HG02571 (cell line): Measurements from ENCODE around the gene TIGAR.

Experiments used
- ATAC-seq: cut with Tn5 transposase; IDR thresholded peaks from one replicate; pipeline ENCODE4 v1.9.1; 2021; ENCODE audit warnings: mild to moderate bottlenecking, moderate library complexity; ENCODE audit not compliant: unreplicated experiment

Gene TIGAR

GRCh38 chr12:4320853-4321701 lies at the start of gene TIGAR:
Gene TIGAR, plus strand, starts transcription at chr12:4321213. Its CDS starts 59 bp downstream, at chr12:4321272.
- ATAC-seq, result peak; percentile 96

GRCh38 chr12:4271717-4272423 lies 49.1 kb upstream of the TIGAR start:
- ATAC-seq, result peak; percentile 53

DNA sequence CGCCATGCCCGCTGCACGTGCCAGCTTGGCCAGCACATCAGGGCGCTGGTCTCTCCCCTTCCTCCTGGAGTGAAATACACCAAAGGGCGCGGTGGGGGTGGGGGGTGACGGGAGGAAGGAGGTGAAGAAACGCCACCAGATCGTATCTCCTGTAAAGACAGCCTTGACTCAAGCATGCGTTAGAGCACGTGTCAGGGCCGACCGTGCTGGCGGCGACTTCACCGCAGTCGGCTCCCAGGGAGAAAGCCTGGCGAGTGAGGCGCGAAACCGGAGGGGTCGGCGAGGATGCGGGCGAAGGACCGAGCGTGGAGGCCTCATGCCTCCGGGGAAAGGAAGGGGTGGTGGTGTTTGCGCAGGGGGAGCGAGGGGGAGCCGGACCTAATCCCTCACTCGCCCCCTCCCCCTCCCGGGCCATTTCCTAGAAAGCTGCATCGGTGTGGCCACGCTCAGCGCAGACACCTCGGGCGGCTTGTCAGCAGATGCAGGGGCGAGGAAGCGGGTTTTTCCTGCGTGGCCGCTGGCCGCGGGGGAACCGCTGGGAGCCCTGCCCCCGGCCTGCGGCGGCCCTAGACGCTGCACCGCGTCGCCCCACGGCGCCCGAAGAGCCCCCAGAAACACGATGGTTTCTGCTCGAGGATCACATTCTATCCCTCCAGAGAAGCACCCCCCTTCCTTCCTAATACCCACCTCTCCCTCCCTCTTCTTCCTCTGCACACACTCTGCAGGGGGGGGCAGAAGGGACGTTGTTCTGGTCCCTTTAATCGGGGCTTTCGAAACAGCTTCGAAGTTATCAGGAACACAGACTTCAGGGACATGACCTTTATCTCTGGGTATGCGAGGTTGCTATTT lies 48.4 kb upstream of the TIGAR start:
- no peak for ATAC-seq

- no peak for ATAC-seq
Measured at GRCh38 chr12:4273273-4273651, 47.8 kb upstream of the TIGAR start.

DNA sequence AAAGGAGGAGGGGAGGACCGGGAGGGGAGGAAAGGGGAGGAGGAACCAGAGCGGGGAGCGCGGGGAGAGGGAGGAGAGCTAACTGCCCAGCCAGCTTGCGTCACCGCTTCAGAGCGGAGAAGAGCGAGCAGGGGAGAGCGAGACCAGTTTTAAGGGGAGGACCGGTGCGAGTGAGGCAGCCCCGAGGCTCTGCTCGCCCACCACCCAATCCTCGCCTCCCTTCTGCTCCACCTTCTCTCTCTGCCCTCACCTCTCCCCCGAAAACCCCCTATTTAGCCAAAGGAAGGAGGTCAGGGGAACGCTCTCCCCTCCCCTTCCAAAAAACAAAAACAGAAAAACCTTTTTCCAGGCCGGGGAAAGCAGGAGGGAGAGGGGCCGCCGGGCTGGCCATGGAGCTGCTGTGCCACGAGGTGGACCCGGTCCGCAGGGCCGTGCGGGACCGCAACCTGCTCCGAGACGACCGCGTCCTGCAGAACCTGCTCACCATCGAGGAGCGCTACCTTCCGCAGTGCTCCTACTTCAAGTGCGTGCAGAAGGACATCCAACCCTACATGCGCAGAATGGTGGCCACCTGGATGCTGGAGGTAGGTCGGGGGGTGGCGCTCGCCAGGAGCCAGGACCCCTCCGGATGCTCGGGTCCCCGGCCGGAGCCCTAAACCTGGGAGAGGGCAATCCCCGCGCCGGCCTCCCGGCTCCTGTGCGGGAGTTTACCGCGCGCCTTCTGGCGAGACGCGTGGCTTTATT lies 47.2 kb upstream of the TIGAR start, which contains the start of gene CCND2:
CCND2 (plus strand) TSS at position 111 of the 744 bp plus-strand sequence; CDS start at position 390, 279 bp downstream.
- no peak for ATAC-seq

DNA sequence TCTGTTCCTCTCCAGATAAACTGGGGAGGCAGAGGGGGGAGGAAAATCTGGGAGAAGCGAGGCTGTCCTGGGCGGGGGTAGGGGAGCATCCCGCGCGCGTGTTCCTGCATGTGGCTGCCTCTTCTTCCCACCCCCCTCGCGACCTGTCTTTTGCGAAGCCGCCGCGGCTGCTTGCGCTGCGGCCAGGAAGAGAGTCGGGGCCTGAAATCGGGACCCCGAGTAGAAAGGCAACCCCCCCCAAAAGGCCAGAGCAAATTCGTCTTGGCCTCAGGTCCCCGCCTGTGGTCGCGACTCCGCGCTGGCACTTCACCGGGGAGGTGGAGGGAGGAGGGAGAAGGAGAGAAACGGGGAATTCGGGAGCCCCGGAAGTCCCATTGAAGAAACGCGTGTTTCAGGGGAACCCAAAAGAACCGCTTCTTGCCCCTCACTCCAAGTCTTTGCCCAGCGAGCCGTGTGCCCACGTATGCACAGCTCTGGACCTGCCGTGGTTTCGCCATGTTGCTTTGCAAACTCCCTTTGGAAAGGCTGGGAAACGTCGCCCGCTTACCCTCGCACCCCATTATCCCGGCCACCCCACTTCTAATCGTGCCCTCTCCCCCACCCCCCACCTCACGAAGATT lies 46.5 kb upstream of the TIGAR start:
- no peak for ATAC-seq

DNA sequence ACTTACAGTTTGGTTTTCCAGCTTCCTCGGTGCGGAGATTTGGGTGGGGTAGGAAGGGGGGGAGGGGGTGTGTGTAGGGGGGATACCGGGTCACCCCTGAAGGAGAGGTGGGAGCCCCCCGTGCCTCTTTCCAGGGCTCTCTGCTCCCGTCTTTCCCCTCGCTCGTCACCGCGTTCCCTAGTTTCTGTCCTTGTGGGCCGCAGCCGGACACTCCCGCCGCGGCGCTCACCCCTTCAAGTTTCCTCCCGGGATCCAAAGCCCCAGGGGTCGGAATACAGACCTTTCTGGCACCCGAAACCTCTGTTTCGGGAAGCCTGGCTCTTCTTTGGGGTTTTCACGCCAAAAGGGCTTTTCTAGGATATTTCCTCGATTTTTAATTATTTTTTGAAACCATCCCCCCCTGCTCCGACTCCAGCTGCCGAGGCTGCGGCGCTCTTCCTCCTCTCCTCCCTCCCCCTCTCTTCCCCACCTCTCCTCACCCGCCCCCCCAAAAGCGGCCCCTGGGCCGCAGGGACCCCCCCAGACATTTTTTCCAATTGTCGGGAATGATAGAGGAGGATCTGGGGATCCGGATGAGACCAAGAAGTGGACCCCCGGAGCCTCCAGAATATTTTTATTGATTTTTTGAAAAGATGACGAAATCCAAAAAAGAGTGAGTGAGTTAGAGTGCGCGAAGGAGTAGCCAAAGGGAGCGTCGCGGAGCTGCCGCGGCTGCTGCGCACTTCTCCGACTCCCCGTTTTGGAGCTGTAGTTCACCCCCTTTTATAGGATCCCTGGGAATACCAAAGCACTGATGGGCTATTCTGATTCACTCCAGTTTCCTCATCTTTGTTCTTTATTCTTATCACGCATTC lies 45.8 kb upstream of the TIGAR start:
- no peak for ATAC-seq

- no peak for ATAC-seq
Measured at GRCh38 chr12:4275870-4276301, 45.1 kb upstream of the TIGAR start.

DNA sequence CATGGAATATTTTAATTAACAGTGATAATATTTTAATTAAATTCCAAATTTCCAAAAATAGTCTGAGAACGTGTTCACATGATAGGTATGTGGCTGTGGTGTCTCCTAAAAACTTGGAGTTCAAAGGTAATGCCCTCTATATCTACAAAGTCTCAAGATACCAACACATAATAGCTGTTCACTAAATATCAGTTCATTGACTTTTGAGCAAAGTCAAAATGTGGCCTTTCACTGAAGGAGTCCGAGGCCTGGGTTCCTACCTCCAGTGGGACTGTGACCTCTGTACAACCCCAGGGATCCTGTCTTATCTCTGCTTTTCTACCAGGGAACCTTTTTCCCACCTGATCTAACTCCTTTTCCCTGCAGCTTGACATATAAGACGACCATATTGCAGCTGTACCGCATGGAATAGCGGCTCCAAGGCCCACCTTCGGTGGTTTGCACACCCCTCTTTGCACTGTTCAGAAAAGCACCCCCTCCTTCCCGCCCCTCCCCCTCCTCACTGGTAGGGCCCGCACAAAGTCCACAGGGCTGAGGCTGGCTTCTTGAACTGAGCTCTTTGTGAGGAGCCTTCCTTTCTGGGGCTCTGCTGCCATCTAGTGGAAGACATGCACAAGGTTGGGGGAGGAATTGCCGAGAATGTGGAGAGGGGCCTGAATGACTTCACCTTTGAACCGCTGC lies 44.3 kb upstream of the TIGAR start:
- ATAC-seq, result no peak

GRCh38 chr12:4277205-4277543 lies 43.8 kb upstream of the TIGAR start:
- no peak for ATAC-seq

DNA sequence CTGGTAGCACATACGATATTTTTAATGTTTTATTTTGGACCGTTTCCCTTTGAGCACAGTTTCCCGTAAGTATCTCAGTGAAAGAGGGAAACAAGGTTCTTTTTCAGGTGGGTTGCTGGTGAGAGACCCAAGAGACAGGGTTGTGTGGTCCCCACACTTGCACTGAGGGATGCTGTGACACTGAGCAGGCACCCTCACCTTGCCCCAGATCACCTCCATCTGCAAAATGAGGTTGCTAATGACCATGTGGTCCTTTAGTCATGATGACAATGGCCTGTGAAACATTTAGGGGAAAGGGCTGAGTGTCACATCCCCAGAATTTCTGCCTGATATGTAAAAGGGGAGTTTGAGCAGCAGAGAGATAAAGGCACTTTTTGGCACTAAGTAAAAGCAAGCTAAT lies 43.2 kb upstream of the TIGAR start:
- ATAC-seq, result no peak

DNA sequence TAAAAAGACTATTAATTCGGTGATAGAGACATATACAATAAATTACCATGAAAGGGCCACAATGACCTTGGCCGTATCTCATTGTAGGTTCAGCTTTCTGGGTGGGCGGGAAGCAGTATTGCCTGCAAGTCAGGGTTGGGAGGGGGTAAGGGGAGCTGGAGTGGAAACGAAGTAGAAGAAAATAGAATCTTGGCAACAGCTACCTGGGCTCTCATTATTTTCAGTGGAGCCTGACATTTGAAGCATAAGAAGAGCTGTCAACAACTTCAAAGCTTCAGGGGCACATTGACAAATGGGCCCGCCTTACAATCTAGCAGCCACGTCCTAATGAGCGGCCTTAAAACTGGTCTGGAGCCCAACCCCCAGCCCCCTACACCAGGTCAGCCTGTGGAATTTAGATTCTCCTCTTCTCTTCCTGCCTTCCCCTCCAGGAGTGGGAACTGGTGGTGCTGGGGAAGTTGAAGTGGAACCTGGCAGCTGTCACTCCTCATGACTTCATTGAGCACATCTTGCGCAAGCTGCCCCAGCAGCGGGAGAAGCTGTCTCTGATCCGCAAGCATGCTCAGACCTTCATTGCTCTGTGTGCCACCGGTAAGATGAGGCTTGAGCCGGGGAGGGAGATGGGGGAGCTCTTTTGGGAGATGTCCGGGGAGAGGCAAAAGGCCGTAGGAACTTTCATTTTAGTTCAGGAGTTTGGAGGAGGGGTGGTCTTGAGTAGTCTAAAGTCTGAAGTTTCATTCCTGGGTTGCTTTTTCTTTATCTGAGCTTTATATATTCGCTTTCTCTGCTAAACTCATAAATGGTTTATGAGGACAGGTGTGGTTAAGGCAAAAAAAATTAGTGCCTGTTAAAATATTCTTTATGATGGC lies 42.5 kb upstream of the TIGAR start:
- ATAC-seq, result no peak

- no peak for ATAC-seq
Measured at GRCh38 chr12:4279198-4279690, 41.8 kb upstream of the TIGAR start.

DNA sequence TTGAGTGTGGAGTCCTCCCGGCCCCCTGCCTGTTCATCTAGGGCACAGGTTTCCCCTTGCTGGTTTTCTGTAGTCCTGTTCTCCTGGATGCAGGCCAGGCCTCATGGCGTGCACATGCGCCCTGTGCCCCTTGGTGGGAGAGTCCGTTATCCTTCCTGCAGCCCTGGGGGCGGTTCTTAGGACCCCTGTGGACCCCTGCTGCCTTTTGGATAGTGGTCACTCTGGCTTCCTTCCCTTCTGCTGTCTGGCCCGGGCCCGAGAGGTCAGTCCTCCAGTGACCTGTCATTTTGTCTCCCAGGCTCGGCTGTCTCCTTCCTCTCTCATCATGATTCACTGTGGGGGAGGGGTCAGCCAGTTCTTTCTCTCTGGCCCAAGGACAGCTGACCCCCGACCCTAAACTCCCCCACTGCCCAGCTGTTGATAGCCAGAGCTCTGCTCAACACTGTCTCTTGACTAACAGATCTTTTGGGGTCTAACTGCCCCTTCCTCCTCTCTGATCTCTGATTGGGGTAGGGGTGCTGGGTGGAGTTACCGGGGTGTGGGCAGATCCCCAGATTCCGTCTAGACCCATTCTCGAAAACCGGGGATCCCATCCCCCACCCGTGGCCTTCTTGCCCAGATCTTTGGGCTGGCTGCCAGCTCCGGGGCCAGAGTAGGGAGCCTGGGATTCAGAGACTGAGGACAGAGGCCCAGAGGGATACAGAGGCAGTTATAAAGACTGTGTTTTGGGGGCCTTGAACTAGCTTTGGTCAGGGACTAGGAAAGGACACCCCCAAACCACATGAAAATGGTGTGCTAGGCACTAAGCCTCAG lies 40.5 kb upstream of the TIGAR start:
- ATAC-seq, result no peak

DNA sequence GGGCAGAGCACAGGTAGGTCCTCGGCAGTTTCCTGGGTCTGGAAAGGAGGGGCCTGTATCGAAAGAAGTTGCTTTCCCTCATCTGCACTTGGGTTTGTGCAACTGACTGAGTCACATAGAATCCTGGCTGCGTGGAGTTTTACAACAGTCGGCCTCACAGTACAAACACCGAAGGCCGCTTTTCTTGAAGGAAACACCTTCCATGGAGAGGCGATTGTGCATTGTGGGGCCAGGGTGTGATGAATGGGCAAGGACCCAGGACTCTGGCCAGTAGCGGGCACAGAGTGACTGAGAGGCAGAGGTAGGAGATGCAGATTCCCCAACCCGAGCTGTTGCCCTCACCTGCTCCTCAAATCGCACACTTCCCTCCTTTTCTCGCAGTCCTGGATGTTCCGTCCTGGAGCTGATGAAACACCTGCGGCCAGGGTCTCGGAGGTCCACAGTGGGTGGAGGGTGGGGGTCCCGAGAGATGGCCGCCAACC lies 39.8 kb upstream of the TIGAR start:
- no peak for ATAC-seq

DNA sequence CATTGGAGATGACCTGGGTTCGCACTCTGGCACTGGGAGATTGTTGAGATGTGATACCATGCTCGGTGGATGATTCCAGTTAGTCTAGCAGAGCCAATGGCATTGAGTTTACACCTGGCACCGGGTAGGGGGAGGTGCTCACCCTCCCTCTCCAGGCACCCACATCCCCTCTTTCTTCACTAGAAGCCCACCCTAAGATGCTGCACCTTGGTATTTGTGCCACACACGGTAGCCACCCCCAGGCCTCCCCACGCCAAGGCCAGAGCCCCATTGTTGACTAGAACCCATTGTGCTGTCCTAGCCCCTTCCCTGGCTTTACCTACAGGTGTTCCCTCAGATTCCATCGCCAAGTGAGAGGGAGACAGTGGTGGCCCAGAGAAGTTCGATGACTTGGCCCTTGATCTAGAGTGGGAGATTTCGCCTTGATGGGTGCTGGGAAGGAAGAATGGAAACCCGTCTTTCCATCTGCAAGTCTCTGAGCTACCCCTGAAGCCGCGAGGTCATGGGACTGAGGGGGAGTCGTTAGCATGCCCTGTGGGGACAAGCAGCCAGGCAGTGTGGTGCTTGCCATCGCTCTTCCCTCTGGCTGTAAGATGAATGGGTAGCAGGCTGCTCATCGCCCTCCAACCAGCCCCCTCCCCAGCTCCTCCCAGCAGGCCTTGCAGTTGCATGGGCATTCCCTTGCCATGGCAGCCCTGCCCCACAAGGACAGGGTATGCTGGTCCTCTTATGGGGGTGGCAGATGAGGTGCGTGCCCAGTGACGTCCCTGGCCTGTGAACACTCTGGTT lies 38.7 kb upstream of the TIGAR start:
- no peak for ATAC-seq
